OCI-LY3 (cell line): Measurements from ENCODE around the gene MPP7.

Source experiments
- EZH2phosphoT487 ChIP-seq: fragments of 200-600 bp; shearing (Covaris generic); IDR thresholded peaks from 2 replicates; pipeline ENCODE4 v1.6.1; 2018; ENCODE audit warnings: antibody characterized with exemption, mixed run types, low read depth
- TF ChIP-seq, protein P1 (sequence below): fragments of 200-600, 300-600 bp; sonication (generic); IDR thresholded peaks from 2 replicates; pipeline ENCODE4 v1.5.1; 2014; ENCODE audit warnings: antibody characterized with exemption, low read length, low read depth

GRCh38 chr10:28294169-28294532, 8.7 kb downstream of the MPP7 start:
- TF ChIP-seq, protein P1, sequence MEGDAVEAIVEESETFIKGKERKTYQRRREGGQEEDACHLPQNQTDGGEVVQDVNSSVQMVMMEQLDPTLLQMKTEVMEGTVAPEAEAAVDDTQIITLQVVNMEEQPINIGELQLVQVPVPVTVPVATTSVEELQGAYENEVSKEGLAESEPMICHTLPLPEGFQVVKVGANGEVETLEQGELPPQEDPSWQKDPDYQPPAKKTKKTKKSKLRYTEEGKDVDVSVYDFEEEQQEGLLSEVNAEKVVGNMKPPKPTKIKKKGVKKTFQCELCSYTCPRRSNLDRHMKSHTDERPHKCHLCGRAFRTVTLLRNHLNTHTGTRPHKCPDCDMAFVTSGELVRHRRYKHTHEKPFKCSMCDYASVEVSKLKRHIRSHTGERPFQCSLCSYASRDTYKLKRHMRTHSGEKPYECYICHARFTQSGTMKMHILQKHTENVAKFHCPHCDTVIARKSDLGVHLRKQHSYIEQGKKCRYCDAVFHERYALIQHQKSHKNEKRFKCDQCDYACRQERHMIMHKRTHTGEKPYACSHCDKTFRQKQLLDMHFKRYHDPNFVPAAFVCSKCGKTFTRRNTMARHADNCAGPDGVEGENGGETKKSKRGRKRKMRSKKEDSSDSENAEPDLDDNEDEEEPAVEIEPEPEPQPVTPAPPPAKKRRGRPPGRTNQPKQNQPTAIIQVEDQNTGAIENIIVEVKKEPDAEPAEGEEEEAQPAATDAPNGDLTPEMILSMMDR, result no peak
- TF ChIP-seq EZH2phosphoT487, result no peak
